ENCODE results near the gene ANXA2R.

The ANXA2R gene

GRCh38 chr5:43039152-43039470 is 1.0 kb downstream of the ANXA2R start:
- H3K27ac ChIP-seq, result peak overlapping the region; percentile 97
- ChIA-PET CTCF (interaction anchor here (1.2 to 1.4 kb wide), 2 partner anchors 44 to 130 kb away, joined by 3 read pairs; no protein-coding TSS in a partner anchor), POLR2A (ENCODE audit: low non-redundant PET) (interaction anchor here (0.5 kb wide), 1 partner anchor 123 kb away, joined by 5 read pairs; no protein-coding TSS in a partner anchor)
- no peak for DNase-seq (ENCODE audit: low spot score)
- TF ChIP-seq, protein P1, sequence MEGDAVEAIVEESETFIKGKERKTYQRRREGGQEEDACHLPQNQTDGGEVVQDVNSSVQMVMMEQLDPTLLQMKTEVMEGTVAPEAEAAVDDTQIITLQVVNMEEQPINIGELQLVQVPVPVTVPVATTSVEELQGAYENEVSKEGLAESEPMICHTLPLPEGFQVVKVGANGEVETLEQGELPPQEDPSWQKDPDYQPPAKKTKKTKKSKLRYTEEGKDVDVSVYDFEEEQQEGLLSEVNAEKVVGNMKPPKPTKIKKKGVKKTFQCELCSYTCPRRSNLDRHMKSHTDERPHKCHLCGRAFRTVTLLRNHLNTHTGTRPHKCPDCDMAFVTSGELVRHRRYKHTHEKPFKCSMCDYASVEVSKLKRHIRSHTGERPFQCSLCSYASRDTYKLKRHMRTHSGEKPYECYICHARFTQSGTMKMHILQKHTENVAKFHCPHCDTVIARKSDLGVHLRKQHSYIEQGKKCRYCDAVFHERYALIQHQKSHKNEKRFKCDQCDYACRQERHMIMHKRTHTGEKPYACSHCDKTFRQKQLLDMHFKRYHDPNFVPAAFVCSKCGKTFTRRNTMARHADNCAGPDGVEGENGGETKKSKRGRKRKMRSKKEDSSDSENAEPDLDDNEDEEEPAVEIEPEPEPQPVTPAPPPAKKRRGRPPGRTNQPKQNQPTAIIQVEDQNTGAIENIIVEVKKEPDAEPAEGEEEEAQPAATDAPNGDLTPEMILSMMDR (conservative IDR thresholded peaks at IDR 0.05; ENCODE audit: low read depth), result no peak

DNA sequence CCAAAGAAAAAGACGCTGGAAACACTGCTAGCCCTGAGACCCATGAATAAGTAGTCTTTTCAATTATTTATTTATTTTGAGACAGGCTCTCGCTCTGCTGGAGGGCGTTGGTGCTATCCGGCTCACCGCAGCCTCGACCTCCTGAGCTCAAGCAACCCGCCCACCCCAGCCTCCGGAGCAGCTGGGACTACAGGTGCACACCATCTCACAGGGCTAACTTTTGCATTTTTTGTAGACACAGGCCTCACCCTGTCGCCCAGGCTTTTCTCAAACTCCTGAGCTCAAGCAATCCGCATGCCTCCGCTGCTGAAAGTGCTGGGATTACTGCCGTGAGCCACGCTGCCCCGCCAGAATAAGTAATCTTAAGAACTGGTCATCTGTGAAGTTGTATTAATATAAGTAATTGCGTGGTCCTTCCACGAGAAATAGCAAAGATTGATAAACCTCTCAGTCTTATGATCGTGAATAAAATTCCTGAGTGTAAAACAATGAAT is 1.6 kb downstream of the ANXA2R start:
- no peak for DNase-seq (ENCODE audit: low spot score)
- peak overlapping the region; percentile 13; the same call in 1 of the 2 replicates for H3K27ac ChIP-seq
- TF ChIP-seq, protein P1 (conservative IDR thresholded peaks at IDR 0.05; ENCODE audit: low read depth), result no peak
- CTCF ChIA-PET, result interaction anchor here (0.6 to 1.2 kb wide), 2 partner anchors 94 to 130 kb away, joined by 3 read pairs; no protein-coding TSS in a partner anchor
- POLR2A ChIA-PET (ENCODE audit: low non-redundant PET), result interaction anchor here (0.5 kb wide), 1 partner anchor 26 kb away, joined by 4 read pairs; no protein-coding TSS in a partner anchor

DNA sequence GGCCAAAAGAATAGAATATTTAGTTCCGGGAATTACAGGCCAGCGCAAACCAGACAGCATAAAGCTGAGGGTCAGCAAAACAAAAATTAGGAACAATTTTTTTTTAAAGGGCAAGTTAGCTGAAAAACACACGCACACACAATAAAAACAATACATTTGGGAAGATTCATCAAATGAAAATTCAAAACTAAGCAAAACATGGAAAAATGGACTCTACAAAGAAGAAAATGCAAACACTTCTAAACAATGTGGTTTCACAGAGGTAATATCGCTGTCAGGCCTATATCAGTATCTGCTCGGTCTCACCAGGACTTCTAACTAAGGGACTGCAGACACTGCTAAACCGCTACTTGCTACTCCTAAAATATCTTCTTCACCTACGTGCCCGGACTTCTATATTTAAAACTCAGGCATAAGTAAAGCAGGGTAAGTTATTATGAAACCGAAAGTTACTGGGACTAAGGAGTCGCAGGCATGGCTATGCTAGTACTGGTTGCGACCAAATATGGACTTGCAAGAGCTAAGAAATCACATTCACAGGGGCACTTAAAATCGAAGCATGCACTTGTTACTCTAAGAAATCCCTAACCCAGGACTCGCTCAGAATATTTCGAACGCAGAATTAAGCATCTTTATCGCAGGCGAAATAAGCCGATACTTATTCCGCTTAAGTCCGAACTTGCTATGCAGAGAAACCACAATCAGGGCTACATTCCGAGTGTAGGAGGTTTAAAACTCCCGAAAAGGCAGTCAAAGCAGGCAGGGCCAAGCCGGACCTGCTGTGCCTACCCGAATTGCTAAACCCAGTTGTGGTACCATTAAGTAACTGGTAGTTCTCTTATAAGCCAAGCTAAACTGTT is 2.3 kb downstream of the ANXA2R start:
- TF ChIP-seq, protein P1 (conservative IDR thresholded peaks at IDR 0.05; ENCODE audit: low read depth), result no peak
- 0 out of 2 replicates have a peak overlapping the region, but pooled peaks have one; percentile 13 for H3K27ac ChIP-seq
- CTCF ChIA-PET, result interaction anchor here (0.6 to 1.2 kb wide), 2 partner anchors 94 to 129 kb away, joined by 3 read pairs; no protein-coding TSS in a partner anchor
- POLR2A ChIA-PET (ENCODE audit: low non-redundant PET), result interaction anchor here (0.5 kb wide), 1 partner anchor 25 kb away, joined by 4 read pairs; no protein-coding TSS in a partner anchor
- DNase-seq (ENCODE audit: low spot score), result no peak

DNA sequence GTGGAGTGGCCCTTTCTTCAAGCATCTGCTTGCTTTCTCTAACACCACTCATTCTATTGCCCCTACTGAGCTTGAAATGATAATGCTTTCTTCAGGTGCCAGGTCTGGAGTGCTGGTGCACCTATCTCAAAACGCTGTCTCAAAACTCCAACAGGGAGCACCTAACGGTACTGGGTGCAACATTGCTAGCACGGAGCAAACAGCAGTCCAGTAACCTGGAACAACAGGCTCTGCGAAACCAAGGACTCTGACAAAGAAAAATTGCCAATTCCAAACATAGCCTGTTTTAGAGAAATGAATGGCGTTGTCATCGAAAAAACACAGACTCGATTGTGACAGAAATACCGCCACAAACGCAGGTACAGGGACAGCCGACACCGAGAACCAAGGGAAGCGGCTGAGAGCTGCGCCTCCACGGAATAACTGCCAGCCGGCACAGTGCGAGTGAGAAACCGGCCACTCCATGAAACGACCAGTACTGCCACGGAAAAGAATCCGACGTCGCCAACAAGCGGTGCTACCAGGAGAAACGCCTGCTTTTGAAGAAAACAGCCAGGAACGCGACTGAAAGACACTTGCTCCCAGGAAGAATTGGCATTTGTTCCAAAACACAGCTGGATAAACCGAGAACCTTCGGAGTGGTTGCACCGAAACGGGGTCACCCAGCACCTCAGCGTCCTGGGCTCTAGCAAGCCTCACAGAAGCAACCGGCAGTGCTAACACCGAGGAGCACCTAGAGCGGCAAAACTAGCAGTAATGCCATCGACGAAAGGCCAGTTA is 3.1 kb downstream of the ANXA2R start:
- ChIA-PET POLR2A (ENCODE audit: low non-redundant PET) (interaction anchor here (0.6 kb wide), 1 partner anchor 41 kb away, joined by 3 read pairs; no protein-coding TSS in a partner anchor), CTCF (no interaction called here)
- TF ChIP-seq, protein P1 (conservative IDR thresholded peaks at IDR 0.05; ENCODE audit: low read depth), result no peak
- H3K27ac ChIP-seq, result no peak overlapping the region
- no peak for DNase-seq (ENCODE audit: low spot score)

DNA sequence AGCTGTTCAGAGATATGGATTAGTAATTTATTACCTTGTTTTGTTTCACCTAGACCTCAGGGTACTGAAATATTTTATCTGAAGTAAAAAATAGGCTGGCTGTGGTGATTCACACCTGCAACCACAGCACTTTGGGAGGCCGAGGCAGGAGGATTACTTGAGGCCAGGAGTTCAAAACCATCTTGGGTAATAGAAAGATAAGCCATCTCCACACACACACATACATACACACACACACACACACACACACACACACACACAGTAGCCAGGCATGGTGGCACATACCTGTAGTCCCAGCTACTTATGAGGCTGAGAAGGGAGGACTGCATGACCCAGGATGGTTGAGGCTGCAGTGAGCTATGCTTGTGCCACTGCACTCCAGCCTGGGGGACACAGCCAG is 3.7 kb downstream of the ANXA2R start:
- TF ChIP-seq, protein P1 (conservative IDR thresholded peaks at IDR 0.05; ENCODE audit: low read depth), result no peak
- H3K27ac ChIP-seq, result no peak overlapping the region
- ChIA-PET POLR2A (ENCODE audit: low non-redundant PET) (interaction anchor here (0.6 kb wide), 1 partner anchor 40 kb away, joined by 3 read pairs; no protein-coding TSS in a partner anchor), CTCF (no interaction called here)
- no peak for DNase-seq (ENCODE audit: low spot score)

DNA sequence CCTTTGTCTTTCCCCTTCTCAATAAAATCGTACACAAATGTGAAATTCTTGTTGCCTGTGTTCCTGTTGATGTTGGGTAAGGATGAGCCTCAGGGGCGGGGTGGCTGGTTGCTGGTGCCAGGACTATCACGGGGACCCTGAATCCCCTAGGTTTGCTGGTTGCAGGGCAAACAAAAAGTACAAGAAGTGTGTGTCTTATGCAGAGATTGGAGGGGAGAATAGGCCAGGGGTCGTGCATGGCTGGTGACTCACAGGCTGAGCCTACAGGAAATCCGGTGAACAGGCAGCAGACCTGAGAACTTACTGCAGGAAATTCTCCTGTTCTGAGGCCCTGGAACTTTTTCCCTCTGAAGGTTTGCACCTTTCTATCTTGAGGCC is 5.5 kb downstream of the ANXA2R start:
- CTCF ChIA-PET, result no interaction called here
- TF ChIP-seq, protein P1 (conservative IDR thresholded peaks at IDR 0.05; ENCODE audit: low read depth), result no peak
- no peak for DNase-seq (ENCODE audit: low spot score)
- peak overlapping the region; percentile 25; the same call in 1 of the 2 replicates for H3K27ac ChIP-seq
- POLR2A ChIA-PET (ENCODE audit: low non-redundant PET), result no interaction called here
